HEK293T (cell line): ENCODE results near the gene TMEM178B.

Experiments
- ARNT ChIP-seq: fragments of 450-650 bp; IDR thresholded peaks from 2 replicates; pipeline ENCODE4 v1.6.1; 2017; ENCODE audit warnings: mild to moderate bottlenecking
- BHLHE40 ChIP-seq: fragments of 450-650 bp; IDR thresholded peaks from 2 replicates; pipeline ENCODE4 v1.6.1; 2016; ENCODE audit warnings: mild to moderate bottlenecking, moderate library complexity, borderline replicate concordance
- CTBP1 ChIP-seq: fragments of 450-650 bp; IDR thresholded peaks from 2 replicates; pipeline ENCODE4 v1.6.1; 2016; ENCODE audit warnings: borderline replicate concordance
- FOXA1 ChIP-seq: fragments of 450-650 bp; IDR thresholded peaks from 2 replicates; pipeline ENCODE4 v1.6.1; 2016; ENCODE audit warnings: mild to moderate bottlenecking
- FOXK2 ChIP-seq: fragments of 450-650 bp; IDR thresholded peaks from 2 replicates; pipeline ENCODE4 v1.6.1; 2016; ENCODE audit warnings: mild to moderate bottlenecking
- FOXM1 ChIP-seq: fragments of 450-650 bp; IDR thresholded peaks from 2 replicates; pipeline ENCODE4 v1.6.1; 2017; ENCODE audit warnings: mild to moderate bottlenecking, borderline replicate concordance
- HDGF ChIP-seq: fragments of 450-650 bp; IDR thresholded peaks from 2 replicates; pipeline ENCODE4 v1.6.1; 2017; ENCODE audit warnings: antibody characterized with exemption, borderline replicate concordance
- L3MBTL2 ChIP-seq: fragments of 450-650 bp; conservative IDR thresholded peaks from 2 replicates; pipeline ENCODE4 v1.6.1; 2016; ENCODE audit warnings: mild to moderate bottlenecking
- PKNOX1 ChIP-seq: fragments of 450-650 bp; IDR thresholded peaks from 2 replicates; pipeline ENCODE4 v1.6.1; 2016
- SP1 ChIP-seq: fragments of 450-650 bp; IDR thresholded peaks from 2 replicates; pipeline ENCODE4 v1.6.1; 2017
- SUZ12 ChIP-seq: fragments of 450-650 bp; IDR thresholded peaks from 2 replicates; pipeline ENCODE4 v1.6.1; 2016; ENCODE audit warnings: mild to moderate bottlenecking
- TARDBP ChIP-seq: fragments of 450-650 bp; IDR thresholded peaks from 2 replicates; pipeline ENCODE4 v1.6.1; 2016

GRCh38 chr7:141349804-141350203 is 275.9 kb downstream of the TMEM178B start:
- TF ChIP-seq HDGF = no peak
- TF ChIP-seq SP1 = no peak
- TF ChIP-seq FOXM1 = no peak
- no peak for TF ChIP-seq FOXK2
- TF ChIP-seq BHLHE40 = no peak
- TF ChIP-seq CTBP1 = no peak
- TF ChIP-seq ARNT = no peak
- TF ChIP-seq L3MBTL2 = no peak
- TF ChIP-seq FOXA1 = no peak
- TF ChIP-seq TARDBP = no peak
- no peak for TF ChIP-seq SUZ12
- TF ChIP-seq PKNOX1 = no peak
